Retinal pigment epithelial cell (primary cell): Measurements from ENCODE around the gene HGFAC.

ENCODE experiments used
- DNase-seq: peaks from one replicate; pipeline ENCODE4 v3.0.0-alpha.2; 2010; ENCODE audit warnings: low read depth
- H3K4me3 ChIP-seq: 2 replicates; pipeline ENCODE4 v1.5.1; 2011; ENCODE audit warnings: mild to moderate bottlenecking, low read length, control low read depth, moderate library complexity
- TF ChIP-seq, protein P1 (sequence below): conservative IDR thresholded peaks from 2 replicates; pipeline ENCODE4 v1.5.1; 2011; ENCODE audit warnings: low read depth, low read length, control low read depth, inconsistent platforms

HGFAC gene

DNA sequence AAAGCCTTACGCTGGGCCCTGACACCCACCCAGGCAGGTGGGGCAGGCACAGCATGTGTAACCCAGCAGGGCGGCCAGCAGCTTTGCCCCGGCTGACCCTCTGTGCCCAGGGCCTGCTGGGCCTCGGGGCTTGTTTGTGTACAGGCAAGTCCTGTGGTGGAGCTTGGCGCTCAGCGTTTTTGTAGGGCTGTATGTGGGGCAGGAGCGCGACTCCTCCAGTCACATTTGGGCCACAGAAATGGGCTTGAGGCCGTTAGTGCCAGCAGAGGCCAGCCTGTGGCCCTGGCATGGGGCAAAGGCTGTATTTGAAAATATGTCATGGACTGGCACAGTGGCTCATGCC is 14.7 kb upstream of the HGFAC start:
- H3K4me3 ChIP-seq: no peak overlapping the region
- no peak for DNase-seq
- TF ChIP-seq, protein P1, sequence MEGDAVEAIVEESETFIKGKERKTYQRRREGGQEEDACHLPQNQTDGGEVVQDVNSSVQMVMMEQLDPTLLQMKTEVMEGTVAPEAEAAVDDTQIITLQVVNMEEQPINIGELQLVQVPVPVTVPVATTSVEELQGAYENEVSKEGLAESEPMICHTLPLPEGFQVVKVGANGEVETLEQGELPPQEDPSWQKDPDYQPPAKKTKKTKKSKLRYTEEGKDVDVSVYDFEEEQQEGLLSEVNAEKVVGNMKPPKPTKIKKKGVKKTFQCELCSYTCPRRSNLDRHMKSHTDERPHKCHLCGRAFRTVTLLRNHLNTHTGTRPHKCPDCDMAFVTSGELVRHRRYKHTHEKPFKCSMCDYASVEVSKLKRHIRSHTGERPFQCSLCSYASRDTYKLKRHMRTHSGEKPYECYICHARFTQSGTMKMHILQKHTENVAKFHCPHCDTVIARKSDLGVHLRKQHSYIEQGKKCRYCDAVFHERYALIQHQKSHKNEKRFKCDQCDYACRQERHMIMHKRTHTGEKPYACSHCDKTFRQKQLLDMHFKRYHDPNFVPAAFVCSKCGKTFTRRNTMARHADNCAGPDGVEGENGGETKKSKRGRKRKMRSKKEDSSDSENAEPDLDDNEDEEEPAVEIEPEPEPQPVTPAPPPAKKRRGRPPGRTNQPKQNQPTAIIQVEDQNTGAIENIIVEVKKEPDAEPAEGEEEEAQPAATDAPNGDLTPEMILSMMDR: no peak

DNA sequence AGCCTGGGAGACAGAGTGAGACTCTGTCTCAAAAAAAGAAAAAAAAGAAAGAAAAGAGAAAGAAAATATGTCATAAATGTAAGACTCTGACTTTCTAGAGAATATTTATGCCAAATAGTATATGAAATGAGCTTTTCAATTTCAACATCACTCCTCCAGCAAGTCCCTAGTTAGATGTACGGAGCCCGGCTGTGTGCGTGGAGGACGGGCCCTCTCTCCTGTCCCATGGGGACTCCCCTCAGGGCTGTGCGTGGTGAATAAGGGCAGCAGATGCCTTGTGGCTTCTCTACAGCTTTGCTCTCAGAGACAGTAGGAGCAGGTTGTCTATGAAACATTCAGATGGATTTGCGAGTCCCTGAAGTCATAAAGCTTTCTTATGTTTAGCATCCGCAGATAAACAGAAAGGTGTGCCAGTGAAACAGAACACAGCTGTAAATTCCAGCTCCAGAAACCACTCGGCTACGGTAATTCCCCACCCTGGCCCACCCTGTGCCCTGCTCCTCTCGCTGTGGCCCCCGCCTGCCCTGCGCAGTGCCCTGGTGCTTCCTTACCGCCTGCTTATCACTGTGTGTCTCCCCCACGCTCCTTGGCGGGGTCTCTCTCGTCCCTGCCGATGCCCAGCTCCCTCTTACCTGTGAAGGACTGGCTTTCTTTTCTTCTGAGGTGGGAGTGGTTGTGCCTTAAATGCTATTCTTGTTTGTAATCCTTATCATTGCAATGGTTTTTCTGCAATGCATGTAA is 13.9 kb upstream of the HGFAC start:
- TF ChIP-seq, protein P1: no peak
- DNase-seq: no peak
- no peak overlapping the region for H3K4me3 ChIP-seq

DNA sequence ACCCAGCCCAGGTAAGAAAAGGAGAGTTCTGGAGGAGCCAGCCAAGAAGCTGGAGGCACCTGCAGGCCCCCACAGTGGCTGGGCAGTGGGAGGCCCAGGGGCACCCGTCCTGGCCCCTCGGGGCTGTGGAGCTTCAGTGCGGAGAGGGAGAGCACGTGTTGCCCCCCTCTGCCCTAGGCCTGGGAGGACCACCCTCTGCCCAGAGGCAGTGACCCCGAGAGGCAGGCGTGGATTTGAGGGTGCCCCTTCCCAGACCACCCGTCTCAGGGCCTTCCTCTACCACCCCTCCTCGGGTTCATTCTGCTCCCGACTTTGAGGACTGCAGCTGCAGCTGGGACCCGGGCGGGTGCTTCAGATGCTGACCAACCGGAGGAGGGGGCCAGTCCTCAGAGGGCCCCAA is 12.1 kb upstream of the HGFAC start:
- TF ChIP-seq, protein P1: no peak
- no peak overlapping the region for H3K4me3 ChIP-seq
- DNase-seq: no peak

DNA sequence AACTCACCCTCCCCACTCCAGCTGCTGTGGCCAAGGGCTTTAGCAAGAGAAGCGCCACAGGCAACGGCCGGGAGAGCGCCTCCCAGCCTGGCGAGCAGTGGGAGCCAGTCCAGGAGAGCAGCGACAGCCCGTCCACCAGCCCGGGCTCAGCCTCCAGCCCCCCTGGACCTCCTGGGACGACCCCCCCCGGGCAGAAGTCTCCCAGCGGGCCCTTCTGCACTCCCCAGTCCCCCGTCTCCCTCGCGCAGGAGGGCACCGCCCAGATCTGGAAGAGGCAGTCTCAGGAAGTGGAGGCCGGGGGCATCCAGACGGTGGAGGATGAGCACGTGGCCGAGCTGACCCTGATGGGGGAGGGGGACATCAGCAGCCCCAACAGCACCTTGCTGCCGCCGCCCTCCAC is 11.2 kb upstream of the HGFAC start:
- DNase-seq: no peak
- no peak overlapping the region for H3K4me3 ChIP-seq
- TF ChIP-seq, protein P1: no peak

DNA sequence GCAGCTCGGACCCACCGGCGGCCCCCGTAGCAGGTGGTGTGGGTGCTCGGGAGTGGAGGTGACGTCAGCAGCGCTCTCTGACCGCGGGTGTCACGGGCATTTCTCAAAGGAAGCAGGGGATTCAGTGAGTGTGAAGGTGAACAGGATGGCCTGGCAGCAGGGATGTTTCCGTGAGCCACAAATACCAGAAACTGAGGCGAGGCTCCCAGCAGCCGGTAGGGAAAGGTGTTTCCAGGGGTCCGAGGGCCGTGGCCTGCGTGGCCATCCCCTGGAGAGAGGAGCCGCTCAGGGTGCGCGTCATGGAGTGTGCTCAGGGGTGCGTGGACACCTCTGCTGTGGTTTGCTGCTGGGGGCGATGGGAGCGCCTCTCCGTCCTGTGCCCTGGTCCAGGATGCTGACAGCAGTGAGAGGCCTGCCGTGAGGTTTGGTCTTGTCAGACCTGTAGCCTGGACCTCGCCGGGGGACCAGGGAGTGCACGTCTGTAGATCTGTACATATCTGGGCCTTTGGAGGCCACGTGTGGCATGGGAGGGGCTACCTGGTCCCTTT is 10.2 kb upstream of the HGFAC start:
- TF ChIP-seq, protein P1: no peak

DNA sequence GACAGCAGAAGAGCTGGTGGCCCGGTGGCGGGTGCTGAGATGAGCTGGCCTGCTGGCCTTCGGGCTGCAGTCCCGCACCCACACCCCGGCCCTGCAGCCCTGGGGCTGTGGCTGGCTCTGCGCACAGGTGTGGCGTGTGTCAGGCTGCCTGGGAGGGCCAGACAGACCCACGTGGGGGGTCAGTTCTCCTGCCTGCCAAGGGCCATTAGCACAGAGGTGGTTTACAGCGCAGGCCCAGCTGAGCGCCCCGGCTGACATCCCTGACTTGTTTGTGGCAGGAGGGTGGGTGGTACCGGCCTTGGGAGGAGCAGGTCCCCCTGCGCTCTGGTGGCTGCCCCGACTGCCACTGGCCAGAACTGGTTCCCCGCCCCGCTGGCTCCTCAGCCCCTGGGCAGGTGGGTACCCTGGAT is 9.4 kb upstream of the HGFAC start:
- TF ChIP-seq, protein P1: no peak
- DNase-seq: no peak
- H3K4me3 ChIP-seq: no peak overlapping the region

More for the DNA sequence above, 10.2 kb upstream of the HGFAC start:
- DNase-seq: no peak
- no peak overlapping the region for H3K4me3 ChIP-seq
